ENCODE results near the gene SEMA7A.

- TF ChIP-seq EP300 (IDR thresholded peaks at IDR 0.05) (no peak), POLR2A (IDR thresholded peaks at IDR 0.05) (no peak)
Observed at GRCh38 chr15:74411686-74412085, 22.1 kb downstream of the SEMA7A start.
